Panc1 (cell line): ENCODE results near the gene AK4.

Experiments used
- CTCF ChIP-seq: fragments of 450-650 bp; IDR thresholded peaks from 2 replicates; pipeline ENCODE4 v1.5.1; 2017; ENCODE audit warnings: mild to moderate bottlenecking
- POLR2AphosphoS5 ChIP-seq: IDR thresholded peaks from 2 replicates; pipeline ENCODE4 v1.6.1; 2012; ENCODE audit warnings: mild to moderate bottlenecking, low read depth, low read length, moderate library complexity
- SIN3A ChIP-seq: IDR thresholded peaks from 2 replicates; pipeline ENCODE4 v1.6.1; 2012; ENCODE audit warnings: low read depth, mild to moderate bottlenecking, low read length, moderate library complexity, borderline replicate concordance; ENCODE audit not compliant: insufficient read depth
- TCF7L2 ChIP-seq: IDR thresholded peaks from 2 replicates; pipeline ENCODE4 v1.6.1; 2011; ENCODE audit warnings: mild to moderate bottlenecking, low read depth, low read length, inconsistent platforms
- TF ChIP-seq, protein P1 (sequence below), 2 experiments: IDR thresholded peaks; 2 replicates each; pipeline ENCODE4 v1.6.1; 2011 to 2012; ENCODE audit warnings: low read depth in 2 of 2, control low read depth in 1 of 2, low read length in 1 of 2, mild to moderate bottlenecking in 1 of 2, moderate library complexity in 1 of 2; ENCODE audit not compliant: insufficient read depth in 1 of 2

DNA sequence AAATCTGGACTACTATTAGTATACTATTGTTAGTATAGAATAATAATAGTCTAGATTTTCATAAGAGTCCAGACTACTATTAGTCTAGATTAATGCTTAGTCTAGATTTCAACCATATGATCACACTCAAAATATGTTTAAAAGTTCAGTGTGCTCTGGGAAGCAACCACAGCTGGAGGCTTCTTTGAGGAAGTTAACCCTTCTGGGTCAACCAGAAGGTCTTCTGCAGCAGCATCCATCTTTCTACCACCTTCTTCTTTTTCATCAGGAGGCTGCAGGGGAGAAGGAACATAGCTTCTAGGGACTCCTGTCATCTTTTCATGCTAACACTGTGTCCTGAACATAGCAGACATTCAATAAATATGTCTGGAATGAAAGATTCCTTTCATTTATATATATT lies 110.1 kb downstream of the AK4 start:
- TF ChIP-seq CTCF (no peak), POLR2AphosphoS5 (no peak), SIN3A (no peak), TCF7L2 (no peak)
- TF ChIP-seq, protein P1, sequence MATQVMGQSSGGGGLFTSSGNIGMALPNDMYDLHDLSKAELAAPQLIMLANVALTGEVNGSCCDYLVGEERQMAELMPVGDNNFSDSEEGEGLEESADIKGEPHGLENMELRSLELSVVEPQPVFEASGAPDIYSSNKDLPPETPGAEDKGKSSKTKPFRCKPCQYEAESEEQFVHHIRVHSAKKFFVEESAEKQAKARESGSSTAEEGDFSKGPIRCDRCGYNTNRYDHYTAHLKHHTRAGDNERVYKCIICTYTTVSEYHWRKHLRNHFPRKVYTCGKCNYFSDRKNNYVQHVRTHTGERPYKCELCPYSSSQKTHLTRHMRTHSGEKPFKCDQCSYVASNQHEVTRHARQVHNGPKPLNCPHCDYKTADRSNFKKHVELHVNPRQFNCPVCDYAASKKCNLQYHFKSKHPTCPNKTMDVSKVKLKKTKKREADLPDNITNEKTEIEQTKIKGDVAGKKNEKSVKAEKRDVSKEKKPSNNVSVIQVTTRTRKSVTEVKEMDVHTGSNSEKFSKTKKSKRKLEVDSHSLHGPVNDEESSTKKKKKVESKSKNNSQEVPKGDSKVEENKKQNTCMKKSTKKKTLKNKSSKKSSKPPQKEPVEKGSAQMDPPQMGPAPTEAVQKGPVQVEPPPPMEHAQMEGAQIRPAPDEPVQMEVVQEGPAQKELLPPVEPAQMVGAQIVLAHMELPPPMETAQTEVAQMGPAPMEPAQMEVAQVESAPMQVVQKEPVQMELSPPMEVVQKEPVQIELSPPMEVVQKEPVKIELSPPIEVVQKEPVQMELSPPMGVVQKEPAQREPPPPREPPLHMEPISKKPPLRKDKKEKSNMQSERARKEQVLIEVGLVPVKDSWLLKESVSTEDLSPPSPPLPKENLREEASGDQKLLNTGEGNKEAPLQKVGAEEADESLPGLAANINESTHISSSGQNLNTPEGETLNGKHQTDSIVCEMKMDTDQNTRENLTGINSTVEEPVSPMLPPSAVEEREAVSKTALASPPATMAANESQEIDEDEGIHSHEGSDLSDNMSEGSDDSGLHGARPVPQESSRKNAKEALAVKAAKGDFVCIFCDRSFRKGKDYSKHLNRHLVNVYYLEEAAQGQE (IDR thresholded peaks at IDR 0.05; ENCODE audit: insufficient read depth in 1 of 2, low read depth in 2 of 2, low read length in 1 of 2): no peak
